ENCODE data around the gene RALGPS1. TPM values are rescaled to one million over a fixed set of nuclear protein-coding genes. Genes with fewer than 3 reads are reported as not detected.

RALGPS1 gene
- total and polyA plus RNA-seq, 2 of the 13 experiments (the other 11 are each of a cell fraction or from before 2014, with no cell fraction given), result 3.7 to 6.5 TPM

DNA sequence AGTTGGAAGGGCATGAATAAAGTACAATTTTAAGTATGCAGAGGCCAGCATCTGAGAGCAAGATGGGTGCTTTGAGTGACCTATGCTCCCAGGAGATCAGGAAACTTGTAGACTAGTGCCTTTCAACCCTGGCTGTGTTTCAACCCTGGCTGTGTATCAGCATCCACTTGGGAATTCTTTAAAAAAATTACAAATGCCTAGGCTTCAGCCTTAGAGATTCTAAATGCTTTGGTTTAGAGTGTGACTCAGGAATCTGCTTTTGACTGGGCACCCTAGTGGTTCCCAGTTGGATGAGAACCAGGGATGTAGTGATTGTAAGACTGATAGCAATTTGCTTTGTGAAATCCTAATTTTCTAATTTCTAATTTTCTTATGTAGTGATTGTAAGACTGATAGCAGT lies 65.6 kb downstream of the RALGPS1 start:
- Histone ChIP-seq H3K4me2 (ENCODE audit: low read depth, low read length) (no peak overlapping the region), H3K79me2 (ENCODE audit: insufficient read depth, low read length) (no peaks in the 10 kb centered on the region), H3K27me3 (ENCODE audit: control insufficient read depth in 1 of 2, insufficient read depth in 2 of 2, low read length in 2 of 2) (no peaks in the 10 kb centered on the region), H4K20me1 (ENCODE audit: insufficient read depth, low read length) (no peaks in the 10 kb centered on the region), H3K4me3 (replicated peaks in 1 of 3; ENCODE audit: insufficient read depth in 1 of 3, low read depth in 2 of 3, low read length in 3 of 3) (no peak overlapping the region), H3K9me3 (ENCODE audit: low read length) (no peaks in the 10 kb centered on the region), H3K36me3 (replicated peaks in 1 of 2; ENCODE audit: control insufficient read depth in 1 of 2, insufficient read depth in 2 of 2, low read length in 2 of 2) (no peaks in the 10 kb centered on the region), H3K4me1 (ENCODE audit: insufficient read depth, low read length) (no peaks in the 10 kb centered on the region), H3K9ac (ENCODE audit: insufficient read depth, low read depth, low read length) (no peak overlapping the region), H3K27ac (ENCODE audit: extremely low read length, insufficient read depth, low read length) (no peak overlapping the region), H2AFZ (ENCODE audit: low read length) (no peak overlapping the region)
- in situ Hi-C loops (cut with HindIII; ENCODE audit: extremely low pct_ligation_motif_present, low pct_unique_long_range_greater_than_20kb), result no loop called here
- FAIRE-seq, result no peak
- BruUV-seq (replicated peaks), result no TSS peak
- intact Hi-C loops (cut with micrococcal nuclease; ENCODE audit: unreplicated experiment), result no loop called here
- ChIA-PET POLR2A (no interaction called here), CTCF (ENCODE audit: low intra/inter-chr PET ratio, low total read pairs) (no interaction called here)
- no peak for DNase-seq (ENCODE audit: low spot score)
- TF ChIP-seq HNRNPH1 (optimal IDR thresholded peaks at IDR 0.05; ENCODE audit: low read depth, low read length) (no peak), ZNF12 (CRISPR knock-in tag; IDR thresholded peaks at IDR 0.05) (no peak), ZNF207 (IDR thresholded peaks at IDR 0.05; ENCODE audit: borderline replicate concordance) (no peak), ZNF382 (CRISPR knock-in tag; IDR thresholded peaks at IDR 0.05; ENCODE audit: borderline replicate concordance) (no peak), ZNF44 (CRISPR knock-in tag; IDR thresholded peaks at IDR 0.05) (no peak), GABPB1 (CRISPR knock-in tag; IDR thresholded peaks at IDR 0.05) (no peak), TCF7 (IDR thresholded peaks at IDR 0.05; ENCODE audit: low read depth) (no peak), ZNF354B (CRISPR knock-in tag; IDR thresholded peaks at IDR 0.05) (no peak), DMAP1 (CRISPR knock-in tag; IDR thresholded peaks at IDR 0.05) (no peak), HMG20A (CRISPR knock-in tag; IDR thresholded peaks at IDR 0.05; ENCODE audit: borderline replicate concordance) (no peak), ZSCAN20 (CRISPR knock-in tag; IDR thresholded peaks at IDR 0.05; ENCODE audit: borderline replicate concordance) (no peak), ZFP41 (CRISPR knock-in tag; IDR thresholded peaks at IDR 0.05; ENCODE audit: borderline replicate concordance) (no peak), SMAD1 (CRISPR knock-in tag; IDR thresholded peaks at IDR 0.05; ENCODE audit: borderline replicate concordance, low read depth) (no peak), ATF6 (CRISPR knock-in tag; conservative IDR thresholded peaks at IDR 0.05) (no peak), RXRA (CRISPR knock-in tag; IDR thresholded peaks at IDR 0.05) (no peak), MIXL1 (CRISPR knock-in tag; IDR thresholded peaks at IDR 0.05) (no peak), ZNF713 (CRISPR knock-in tag; IDR thresholded peaks at IDR 0.05) (no peak), ZNF891 (CRISPR knock-in tag; IDR thresholded peaks at IDR 0.05) (no peak)
- TF ChIP-seq, protein P1, sequence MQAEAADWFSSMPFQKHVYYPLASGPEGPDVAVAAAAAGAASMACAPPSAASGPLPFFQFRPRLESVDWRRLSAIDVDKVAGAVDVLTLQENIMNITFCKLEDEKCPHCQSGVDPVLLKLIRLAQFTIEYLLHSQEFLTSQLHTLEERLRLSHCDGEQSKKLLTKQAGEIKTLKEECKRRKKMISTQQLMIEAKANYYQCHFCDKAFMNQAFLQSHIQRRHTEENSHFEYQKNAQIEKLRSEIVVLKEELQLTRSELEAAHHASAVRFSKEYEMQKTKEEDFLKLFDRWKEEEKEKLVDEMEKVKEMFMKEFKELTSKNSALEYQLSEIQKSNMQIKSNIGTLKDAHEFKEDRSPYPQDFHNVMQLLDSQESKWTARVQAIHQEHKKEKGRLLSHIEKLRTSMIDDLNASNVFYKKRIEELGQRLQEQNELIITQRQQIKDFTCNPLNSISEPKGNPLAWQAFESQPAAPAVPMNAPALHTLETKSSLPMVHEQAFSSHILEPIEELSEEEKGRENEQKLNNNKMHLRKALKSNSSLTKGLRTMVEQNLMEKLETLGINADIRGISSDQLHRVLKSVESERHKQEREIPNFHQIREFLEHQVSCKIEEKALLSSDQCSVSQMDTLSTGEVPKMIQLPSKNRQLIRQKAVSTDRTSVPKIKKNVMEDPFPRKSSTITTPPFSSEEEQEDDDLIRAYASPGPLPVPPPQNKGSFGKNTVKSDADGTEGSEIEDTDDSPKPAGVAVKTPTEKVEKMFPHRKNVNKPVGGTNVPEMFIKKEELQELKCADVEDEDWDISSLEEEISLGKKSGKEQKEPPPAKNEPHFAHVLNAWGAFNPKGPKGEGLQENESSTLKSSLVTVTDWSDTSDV (CRISPR knock-in tag; IDR thresholded peaks at IDR 0.05), result no peak
- no peak for ATAC-seq

Measured in HepG2 (cell line).